HEK293T (cell line): ENCODE measurements around the gene ENDOU.

Experiments
- ARNT ChIP-seq: fragments of 450-650 bp; IDR thresholded peaks from 2 replicates; pipeline ENCODE4 v1.6.1; 2017; ENCODE audit warnings: mild to moderate bottlenecking
- BHLHE40 ChIP-seq: fragments of 450-650 bp; IDR thresholded peaks from 2 replicates; pipeline ENCODE4 v1.6.1; 2016; ENCODE audit warnings: mild to moderate bottlenecking, moderate library complexity, borderline replicate concordance
- FOXK2 ChIP-seq: fragments of 450-650 bp; IDR thresholded peaks from 2 replicates; pipeline ENCODE4 v1.6.1; 2016; ENCODE audit warnings: mild to moderate bottlenecking
- FOXM1 ChIP-seq: fragments of 450-650 bp; IDR thresholded peaks from 2 replicates; pipeline ENCODE4 v1.6.1; 2017; ENCODE audit warnings: mild to moderate bottlenecking, borderline replicate concordance
- HDGF ChIP-seq: fragments of 450-650 bp; IDR thresholded peaks from 2 replicates; pipeline ENCODE4 v1.6.1; 2017; ENCODE audit warnings: antibody characterized with exemption, borderline replicate concordance
- L3MBTL2 ChIP-seq: fragments of 450-650 bp; conservative IDR thresholded peaks from 2 replicates; pipeline ENCODE4 v1.6.1; 2016; ENCODE audit warnings: mild to moderate bottlenecking
- NFRKB ChIP-seq: fragments of 450-650 bp; IDR thresholded peaks from 2 replicates; pipeline ENCODE4 v1.6.1; 2016; ENCODE audit warnings: mild to moderate bottlenecking, moderate library complexity
- SP1 ChIP-seq: fragments of 450-650 bp; IDR thresholded peaks from 2 replicates; pipeline ENCODE4 v1.6.1; 2017
- TARDBP ChIP-seq: fragments of 450-650 bp; IDR thresholded peaks from 2 replicates; pipeline ENCODE4 v1.6.1; 2016

DNA sequence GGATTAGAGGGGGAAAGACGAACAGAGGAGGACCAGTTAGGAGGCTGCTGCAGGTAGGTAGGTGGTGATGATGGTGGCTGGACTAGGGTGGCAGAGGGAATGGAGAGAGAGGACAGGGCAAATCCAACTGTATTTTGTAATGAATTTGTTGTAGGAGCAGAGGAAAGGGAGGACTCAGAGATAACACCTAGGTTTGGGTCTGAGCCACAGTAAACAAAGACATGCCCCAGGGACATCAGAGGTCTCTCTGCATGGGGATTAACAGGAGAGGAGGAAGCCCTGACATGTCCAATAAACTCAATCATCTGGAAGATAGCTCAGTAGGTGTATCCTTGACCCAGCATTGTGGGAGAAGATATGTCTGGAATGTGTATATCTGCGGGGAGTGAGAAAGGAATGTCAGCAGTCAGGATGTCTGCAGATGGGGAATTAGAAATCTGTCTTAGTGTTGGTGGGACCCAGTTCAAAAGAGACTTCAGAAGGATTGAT lies 43.1 kb upstream of the ENDOU start:
- no peak for TF ChIP-seq FOXM1
- no peak for TF ChIP-seq NFRKB
- TF ChIP-seq BHLHE40, result no peak
- no peak for TF ChIP-seq SP1
- TF ChIP-seq ARNT, result no peak
- no peak for TF ChIP-seq HDGF
- TF ChIP-seq FOXK2, result no peak
- no peak for TF ChIP-seq L3MBTL2
- no peak for TF ChIP-seq TARDBP
